Stimulated activated CD8-positive, alpha-beta memory T cell treated with anti-CD3 and anti-CD28 coated beads, Interleukin-12 subunit alpha, Interleukin-12 subunit beta, amount 100 ng/mL, for 24 hours (primary cell): ENCODE data around the gene MYBPHL.

Experiments
- DNase-seq: peaks from one replicate; pipeline ENCODE4 v3.0.0-alpha.2; 2020; ENCODE audit errors: extremely low read depth

The MYBPHL gene

DNA sequence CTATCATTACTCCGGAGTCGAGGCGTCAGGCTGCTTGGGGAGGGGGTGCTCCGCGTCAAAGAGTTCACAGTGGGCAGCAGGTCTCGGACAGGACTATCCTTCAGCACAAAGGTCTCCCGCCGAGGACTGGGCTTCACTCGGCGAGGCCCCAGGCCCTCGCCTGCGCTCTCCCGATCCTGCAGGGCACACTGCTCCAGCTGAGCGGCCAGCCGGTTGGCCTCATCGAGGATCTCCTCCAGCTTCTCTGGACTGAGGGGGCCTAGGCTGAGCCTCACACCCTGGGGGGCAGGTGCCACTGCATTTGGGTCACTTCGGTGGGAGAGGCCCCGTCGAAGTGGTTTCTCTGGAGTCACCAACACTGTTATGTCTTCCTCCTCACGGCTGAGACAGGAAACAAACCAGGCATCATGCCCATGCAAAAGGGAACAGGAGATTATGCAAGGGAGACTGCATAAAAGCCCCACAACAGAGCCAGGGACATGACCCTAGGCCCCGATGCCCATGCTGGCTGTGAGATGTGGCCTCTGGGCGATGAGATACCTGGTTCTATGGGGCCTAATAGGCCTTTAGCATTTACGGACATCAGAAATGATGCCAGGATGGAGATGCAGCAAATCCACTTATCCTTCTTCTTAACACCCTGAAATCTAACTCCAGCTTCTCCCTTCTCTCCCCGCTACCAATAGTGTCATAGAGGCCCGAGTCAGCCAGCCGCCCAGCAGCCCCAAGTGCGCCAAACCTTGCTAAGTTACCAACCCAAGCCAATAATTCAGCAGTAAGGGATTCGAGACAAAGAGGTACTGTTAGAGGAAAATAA lies 24.9 kb downstream of the MYBPHL start:
- no peak for DNase-seq

DNA sequence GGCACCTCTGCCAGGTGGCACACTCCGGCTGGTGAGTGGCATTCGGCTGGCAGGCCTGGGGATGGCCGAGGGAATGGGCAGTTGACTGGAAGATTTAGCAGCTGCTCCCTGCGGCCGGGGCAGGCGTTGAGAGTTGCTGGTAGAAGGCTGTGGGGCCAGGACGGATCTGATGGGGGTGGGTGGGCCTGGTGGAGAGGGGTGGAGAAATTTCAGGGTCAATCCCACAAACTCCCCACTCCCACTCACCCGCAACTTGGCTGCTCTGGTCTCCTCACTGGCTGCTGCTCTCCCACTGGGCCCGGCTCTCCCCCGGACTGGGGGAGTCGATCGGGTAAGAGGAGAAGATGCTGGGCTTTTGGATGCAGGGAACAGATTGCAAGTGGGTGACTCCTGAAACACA lies 25.9 kb downstream of the MYBPHL start:
- DNase-seq: no peak

DNA sequence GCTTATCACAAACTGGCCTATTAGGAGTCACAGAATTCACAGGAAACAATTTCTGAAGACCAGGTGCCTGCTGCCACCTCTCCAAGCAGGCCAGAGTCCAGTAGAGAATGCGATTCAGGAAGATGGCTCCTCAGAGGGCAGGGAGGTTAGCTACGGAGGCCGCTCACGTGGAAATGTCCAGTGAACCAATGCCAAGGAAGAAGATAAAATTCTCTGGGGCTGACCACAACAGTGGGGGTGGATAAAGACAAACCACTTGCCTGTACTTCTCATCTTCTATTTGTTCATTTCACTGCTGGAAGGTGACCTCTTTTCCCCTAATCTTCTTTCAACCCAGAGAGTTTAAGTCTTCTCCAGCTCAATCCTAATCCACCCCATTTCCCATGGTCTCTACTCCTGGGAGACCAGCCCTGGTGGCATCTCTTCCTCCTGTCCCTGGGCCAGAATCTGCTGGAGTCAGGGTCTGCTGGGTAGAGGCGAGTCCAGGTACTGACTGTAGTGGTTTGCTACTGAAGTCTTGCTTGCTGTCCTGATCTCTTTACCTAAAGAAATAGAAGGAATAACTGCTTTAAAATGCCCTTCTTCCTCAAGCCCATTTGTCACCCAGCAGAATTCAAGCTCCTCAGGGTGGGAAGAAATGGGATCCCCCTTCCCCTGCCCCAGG lies 27.1 kb downstream of the MYBPHL start:
- DNase-seq: no peak

DNA sequence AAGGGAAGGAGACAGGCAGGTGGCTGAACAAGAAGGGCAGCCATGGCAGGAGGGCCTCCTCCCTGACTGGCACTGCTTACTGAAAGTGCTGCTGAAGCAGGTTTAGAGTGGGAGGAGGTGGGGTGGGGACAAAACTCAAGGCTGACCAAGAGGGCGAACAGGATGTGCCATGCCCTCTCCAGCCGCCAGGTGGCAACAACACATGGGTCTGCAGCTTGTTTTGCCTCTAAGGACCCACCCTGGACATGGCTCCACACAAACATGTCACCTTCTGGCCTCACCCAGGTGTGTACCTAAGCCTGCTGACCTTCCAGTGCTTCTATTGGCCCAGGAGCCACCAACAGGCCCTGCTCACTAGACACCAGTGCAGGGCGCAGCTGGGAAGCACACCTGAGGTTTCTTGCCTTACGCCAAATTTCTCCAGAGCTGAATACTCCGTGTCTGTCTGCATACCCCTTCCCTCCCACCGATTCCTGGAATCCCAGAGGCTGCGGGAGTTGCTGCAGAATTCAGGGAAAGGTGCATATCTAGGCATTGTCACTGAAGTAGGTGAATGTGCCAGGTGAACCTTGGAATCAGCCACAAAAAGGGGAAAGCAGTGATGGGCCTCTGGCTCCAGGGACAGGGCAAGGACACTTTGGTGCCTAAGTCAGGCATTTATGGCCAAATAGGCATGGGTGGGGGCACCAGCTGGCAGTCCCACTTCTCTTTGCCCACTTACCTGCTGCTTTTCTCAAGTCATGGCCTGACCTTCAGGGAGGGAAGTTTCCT lies 29.2 kb downstream of the MYBPHL start:
- DNase-seq: peak; percentile 22

DNA sequence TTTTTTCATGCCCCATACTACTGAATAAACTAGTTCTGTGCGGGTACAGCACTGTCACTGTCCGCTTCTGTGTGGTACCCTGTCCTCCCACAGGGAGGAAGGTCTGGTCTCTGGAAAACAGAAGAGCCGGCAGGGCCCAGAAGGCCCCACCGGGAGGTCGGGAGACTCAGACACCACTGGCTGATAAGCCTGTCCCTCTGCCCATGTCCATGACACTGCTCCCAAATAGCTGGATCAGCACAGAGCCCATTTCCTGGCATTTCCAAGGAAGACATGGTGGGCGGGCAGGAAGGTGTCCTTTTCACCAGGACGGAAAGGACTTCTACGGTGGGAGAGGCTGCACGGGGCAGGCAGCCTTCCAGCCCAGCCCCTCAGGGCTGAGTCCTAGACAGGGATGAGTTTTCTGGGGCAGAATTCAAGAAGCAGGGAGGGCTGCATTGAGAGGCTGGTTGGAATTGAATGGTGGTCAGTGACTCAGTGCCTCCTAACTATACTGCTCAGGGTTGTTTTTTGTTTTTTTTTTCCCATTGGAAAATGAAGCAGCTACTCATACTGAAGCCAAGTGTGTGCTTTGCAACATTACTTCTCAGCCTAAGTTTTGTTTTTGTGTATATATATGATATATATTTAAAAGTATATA lies 31.0 kb downstream of the MYBPHL start:
- no peak for DNase-seq

DNA sequence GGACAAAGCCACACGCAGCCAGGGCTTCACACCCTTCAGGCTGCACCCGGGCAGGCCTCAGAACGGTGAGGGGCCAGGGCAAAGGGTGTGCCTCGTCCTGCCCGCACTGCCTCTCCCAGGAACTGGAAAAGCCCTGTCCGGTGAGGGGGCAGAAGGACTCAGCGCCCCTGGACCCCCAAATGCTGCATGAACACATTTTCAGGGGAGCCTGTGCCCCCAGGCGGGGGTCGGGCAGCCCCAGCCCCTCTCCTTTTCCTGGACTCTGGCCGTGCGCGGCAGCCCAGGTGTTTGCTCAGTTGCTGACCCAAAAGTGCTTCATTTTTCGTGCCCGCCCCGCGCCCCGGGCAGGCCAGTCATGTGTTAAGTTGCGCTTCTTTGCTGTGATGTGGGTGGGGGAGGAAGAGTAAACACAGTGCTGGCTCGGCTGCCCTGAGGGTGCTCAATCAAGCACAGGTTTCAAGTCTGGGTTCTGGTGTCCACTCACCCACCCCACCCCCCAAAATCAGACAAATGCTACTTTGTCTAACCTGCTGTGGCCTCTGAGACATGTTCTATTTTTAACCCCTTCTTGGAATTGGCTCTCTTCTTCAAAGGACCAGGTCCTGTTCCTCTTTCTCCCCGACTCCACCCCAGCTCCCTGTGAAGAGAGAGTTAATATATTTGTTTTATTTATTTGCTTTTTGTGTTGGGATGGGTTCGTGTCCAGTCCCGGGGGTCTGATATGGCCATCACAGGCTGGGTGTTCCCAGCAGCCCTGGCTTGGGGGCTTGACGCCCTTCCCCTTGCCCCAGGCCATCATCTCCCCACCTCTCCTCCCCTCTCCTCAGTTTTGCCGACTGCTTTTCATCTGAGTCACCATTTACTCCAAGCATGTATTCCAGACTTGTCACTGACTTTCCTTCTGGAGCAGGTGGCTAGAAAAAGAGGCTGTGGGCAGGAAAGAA lies 32.0 kb downstream of the MYBPHL start:
- no peak for DNase-seq

DNA sequence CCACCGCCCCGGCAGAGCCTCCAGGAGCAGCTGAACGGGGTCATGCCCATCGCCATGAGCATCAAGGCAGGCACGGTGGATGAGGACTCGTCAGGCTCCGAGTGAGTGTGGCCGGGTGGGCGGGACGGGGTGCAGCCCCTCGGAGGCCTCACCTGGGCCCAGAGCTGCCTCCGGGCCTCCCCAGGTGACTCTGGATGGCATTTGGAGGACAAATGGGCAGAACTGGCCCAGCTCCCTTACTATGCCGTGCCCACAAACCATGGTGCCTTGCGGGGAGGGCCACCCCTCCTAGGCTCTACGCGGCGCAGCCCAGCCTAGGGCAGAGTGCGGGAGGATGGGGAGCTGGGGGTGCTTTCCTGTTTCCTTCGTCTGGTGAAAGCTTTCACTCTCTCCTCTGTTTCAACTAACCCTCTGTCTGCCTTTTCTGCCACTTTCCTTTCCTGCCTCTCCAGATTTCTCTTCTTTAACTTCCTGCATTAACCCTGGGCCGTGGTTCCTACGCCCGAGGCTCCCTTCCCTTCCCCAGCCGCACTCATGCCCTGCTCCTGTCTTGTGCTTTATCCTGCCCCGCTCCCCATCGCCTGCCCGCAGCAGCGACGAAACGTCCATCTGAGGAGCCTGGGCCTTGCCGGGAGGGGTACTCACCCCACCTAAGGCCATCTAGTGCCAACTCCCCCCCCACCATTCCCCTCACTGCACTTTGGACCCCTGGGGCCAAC lies 33.1 kb downstream of the MYBPHL start:
- no peak for DNase-seq

DNA sequence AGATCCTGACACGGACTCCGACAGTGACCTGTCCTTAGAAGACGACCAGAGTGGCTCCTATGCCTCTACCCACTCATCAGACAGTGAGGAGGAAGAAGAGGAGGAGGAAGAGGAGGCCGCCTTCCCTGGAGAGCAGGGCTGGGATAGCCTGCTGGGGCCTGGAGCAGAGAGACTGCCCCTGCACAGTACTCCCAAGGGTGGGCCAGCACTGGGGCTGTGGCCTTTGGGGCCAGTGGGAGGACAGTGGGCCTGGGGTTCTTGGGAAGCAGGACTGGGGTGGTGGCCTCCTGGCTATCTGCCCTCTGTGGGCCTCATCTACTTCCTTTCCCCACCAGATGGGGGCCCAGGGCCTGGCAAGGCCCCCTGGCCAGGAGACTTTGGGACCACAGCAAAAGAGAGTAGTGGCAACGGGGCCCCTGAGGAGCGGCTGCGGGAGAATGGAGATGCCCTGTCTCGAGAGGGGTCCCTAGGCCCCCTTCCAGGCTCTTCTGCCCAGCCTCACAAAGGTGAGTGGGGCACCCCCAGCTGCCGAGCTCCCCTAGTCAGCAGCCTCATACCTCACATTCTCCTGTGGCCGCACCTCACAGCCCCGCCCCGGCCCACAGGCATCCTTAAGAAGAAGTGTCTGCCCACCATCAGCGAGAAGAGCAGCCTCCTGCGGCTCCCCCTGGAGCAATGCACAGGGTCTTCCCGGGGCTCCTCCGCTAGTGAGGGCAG lies 33.8 kb downstream of the MYBPHL start:
- no peak for DNase-seq

DNA sequence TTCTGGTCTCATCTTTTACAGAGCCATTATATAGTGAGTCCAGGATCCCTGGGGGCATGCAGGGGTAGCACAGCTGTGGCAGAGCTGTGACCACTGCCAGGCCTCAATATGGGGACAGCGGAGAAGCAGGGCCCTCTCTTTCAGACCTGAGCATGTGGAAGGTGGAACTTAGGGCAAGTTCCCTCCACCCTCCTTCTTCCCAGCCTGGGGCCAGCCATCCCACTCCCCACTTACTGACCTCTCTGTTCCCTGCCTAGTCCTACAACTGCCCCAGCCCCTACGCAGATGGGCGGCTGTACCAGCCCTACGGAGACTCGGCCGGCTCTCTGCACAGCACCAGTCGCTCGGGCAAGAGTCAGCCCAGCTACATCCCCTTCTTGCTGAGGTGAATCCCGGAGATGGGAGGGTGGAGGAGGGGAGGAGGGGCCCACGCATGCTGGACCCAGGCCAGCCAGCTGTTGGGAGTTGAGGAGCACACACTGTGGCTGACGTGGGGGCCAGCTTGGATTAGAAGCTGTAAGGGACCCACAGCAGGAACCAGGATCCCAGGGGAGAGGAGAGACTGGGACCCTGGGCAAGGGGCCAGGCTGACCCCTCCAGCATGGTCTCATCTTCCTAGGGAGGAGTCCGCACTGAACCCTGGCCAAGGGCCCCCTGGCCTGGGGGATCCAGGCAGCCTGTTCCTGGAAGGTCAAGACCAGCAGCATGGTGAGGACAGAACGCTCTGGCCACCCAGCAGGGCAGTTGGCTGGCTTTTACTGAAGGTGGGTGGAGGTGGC lies 34.6 kb downstream of the MYBPHL start:
- no peak for DNase-seq

DNA sequence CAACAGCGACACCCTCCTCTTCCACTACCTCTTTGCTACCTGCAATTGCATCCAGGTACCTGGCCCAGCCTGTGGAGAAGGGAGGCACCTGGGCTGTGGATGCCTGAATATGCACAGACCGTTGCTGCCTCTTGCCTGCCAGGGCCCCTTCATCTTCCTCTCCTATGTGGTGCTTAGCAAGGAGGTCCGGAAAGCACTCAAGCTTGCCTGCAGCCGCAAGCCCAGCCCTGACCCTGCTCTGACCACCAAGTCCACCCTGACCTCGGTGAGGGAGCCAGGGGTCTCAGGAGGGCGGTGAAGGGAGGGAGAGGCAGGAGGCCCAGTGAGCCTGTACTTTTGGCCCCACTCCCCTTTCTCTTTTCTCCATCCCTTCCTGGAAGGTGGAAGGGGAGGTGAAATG lies 35.4 kb downstream of the MYBPHL start:
- no peak for DNase-seq

DNA sequence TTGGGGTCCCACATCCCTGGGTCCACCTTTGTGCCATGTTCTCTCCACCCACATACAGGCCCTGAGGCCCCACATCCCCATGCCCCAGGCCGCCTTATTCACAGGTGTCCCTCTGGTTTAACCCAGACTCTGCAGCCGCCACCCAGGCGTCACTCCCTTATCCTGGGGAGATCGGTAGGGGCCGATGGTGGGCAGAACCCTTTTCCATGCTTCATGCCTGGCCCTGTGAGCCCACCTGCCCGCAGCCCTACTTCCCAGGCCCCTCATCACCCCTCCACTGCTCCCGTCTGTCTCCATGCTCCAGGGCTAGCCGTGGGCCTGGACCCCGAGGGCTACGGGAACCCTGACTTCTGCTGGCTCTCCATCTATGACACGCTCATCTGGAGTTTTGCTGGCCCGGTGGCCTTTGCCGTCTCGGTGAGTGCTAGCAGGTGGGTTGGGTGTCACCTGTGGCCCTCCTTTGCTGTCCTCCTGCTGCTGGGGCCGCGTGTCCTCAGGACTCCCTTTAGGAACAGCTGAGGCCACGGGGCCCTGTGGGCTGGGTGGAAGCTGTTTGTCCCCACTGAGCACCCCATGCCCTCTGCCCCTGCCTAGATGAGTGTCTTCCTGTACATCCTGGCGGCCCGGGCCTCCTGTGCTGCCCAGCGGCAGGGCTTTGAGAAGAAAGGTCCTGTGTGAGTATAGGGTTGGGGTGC lies 36.0 kb downstream of the MYBPHL start:
- DNase-seq: no peak

DNA sequence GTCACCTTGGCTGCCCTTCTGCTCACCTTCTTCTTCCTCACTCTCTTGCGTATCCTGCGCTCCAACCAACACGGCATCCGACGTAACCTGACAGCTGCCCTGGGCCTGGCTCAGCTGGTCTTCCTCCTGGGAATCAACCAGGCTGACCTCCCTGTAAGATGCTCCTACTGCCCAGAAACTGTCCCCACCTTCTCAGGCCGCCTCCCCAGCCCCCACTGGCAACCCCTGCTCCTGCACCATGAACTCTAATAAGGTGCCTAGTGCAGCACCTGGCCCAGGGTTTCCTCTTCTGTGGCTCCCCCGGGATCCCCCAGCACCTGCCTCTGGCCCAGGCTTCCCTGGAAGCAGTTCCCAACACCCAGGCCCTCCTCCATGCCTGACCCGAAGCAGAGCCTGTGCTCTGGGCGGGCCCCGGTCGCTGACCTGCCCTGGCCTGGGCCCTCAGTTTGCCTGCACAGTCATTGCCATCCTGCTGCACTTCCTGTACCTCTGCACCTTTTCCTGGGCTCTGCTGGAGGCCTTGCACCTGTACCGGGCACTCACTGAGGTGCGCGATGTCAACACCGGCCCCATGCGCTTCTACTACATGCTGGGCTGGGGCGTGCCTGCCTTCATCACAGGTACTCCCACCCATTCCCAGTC lies 36.7 kb downstream of the MYBPHL start:
- no peak for DNase-seq

DNA sequence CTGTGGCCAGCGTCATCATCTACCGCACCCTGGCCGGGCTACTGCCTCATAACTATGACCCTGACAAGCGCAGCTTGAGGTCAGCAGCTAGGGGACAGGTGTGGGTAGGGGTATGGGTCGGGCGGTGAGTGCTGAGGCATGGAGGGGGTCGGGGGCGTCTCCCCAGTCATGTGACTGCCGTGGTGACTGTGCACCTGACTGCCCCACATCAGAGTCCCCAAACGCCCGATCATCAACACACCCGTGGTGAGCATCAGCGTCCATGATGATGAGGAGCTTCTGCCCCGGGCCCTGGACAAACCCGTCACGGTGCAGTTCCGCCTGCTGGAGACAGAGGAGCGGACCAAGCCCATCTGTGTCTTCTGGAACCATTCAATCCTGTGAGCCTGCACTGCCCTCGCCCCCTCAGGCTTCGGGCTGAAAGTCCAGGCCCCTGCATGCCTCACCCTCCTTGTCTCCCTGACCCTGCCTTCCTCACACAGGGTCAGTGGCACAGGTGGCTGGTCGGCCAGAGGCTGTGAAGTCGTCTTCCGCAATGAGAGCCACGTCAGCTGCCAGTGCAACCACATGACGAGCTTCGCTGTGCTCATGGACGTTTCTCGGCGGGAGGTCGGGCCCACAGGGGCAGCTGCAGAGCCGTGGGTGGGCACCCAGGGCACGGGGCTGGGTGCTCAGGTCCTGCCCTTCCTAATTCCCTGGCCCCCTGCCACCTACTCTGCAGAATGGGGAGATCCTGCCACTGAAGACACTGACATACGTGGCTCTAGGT lies 37.4 kb downstream of the MYBPHL start:
- DNase-seq: no peak

DNA sequence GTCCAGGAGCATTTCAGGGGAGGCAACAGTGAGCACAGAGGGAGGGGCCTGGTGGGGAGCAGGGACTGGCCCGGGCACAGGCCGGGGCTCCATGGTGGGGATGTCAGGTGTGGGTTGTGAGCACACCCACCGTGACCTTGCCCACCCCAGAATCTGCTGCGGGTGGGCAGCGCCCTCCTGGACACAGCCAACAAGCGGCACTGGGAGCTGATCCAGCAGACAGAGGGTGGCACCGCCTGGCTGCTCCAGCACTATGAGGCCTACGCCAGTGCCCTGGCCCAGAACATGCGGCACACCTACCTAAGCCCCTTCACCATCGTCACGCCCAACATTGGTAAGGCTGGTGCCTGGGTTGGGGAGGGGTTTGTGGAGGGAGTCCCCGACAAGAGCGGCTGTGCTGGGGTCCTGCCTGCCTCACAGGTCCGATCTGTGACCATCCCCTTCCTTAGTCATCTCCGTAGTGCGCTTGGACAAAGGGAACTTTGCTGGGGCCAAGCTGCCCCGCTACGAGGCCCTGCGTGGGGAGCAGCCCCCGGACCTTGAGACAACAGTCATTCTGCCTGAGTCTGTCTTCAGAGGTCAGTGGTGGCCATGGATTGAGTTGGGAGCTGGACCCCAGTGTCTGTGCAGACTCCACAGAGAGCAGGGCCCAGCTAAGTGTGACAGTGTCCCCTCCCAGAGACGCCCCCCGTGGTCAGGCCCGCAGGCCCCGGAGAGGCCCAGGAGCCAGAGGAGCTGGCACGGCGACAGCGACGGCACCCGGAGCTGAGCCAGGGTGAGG lies 38.2 kb downstream of the MYBPHL start:
- no peak for DNase-seq

DNA sequence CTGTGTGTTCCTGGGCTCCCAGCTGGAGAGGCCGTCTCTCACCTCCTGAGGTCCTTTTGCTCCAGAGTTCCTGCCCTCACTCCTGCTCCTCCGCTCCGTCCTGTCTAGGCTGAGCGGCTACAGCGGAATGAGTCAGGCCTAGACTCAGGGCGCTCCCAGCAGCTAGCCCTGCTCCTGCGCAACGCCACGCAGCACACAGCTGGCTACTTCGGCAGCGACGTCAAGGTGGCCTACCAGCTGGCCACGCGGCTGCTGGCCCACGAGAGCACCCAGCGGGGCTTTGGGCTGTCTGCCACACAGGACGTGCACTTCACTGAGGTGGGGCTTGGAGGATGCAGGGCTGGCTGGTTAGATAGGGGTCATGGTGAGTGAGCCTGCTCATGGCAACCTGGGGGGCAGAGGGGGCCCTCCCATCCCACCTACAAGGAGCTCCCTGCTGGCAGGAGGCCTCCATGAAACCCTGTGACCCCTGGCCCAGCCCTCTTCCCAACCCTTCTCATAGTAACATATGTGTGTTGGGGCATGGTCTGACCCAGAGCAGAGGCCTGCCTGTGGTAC lies 39.0 kb downstream of the MYBPHL start:
- no peak for DNase-seq

DNA sequence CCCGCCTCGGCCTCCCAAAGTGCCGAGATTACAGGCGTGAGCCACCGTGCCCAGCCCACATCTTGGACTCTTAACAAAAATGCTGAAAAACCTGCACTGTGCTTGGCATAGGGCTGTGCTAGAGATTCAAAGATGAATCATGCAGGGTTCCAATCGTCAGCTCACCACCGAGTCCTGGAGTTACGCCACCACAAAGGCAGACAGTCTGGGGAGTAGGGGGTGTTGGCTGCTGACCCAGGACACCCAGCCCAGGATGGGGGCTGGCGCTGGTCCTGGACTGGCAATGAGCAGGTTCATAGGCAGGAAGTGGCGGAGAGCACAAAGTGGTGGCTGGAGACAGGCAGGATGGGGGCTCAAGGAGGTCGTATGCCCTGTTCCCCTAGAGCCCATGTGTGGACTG lies 39.8 kb downstream of the MYBPHL start:
- DNase-seq: no peak
